CD4-positive, alpha-beta T cell treated with Interleukin-1 beta for 1 hour (primary cell): ENCODE results near the gene ANXA4.
"Not testable (repeated sequence)": the region's sequence is repeated elsewhere in the genome, so short reads cannot be mapped to it uniquely, and the experiment has no call there.

Source experiments
- DNase-seq, 2 donors: peaks; one replicate each; pipeline ENCODE4 v3.0.0-alpha.2; 2020 to 2022

ANXA4 gene

GRCh38 chr2:69721022-69721421, 20.9 kb upstream of the ANXA4 start:
- DNase-seq = no peak

- DNase-seq = no peak
Observed at GRCh38 chr2:69723791-69724190, 18.1 kb upstream of the ANXA4 start.

GRCh38 chr2:69724540-69725159, 17.3 kb upstream of the ANXA4 start:
- peak; percentile 75 to 85 for DNase-seq

- DNase-seq = no peak
Observed at GRCh38 chr2:69725706-69726360, 16.1 kb upstream of the ANXA4 start.

- DNase-seq = no peak
Observed at GRCh38 chr2:69729266-69729665, 12.7 kb upstream of the ANXA4 start.

- DNase-seq = no peak
Observed at GRCh38 chr2:69729781-69730180, 12.2 kb upstream of the ANXA4 start.

GRCh38 chr2:69731147-69731970, 10.6 kb upstream of the ANXA4 start:
- DNase-seq = no peak

GRCh38 chr2:69733342-69734034, 8.4 kb upstream of the ANXA4 start:
- no peak for DNase-seq

- DNase-seq = no peak
Observed at GRCh38 chr2:69734035-69734611, 7.8 kb upstream of the ANXA4 start.

- no peak for DNase-seq
Observed at GRCh38 chr2:69734854-69735544, 6.9 kb upstream of the ANXA4 start.

GRCh38 chr2:69735686-69736085, 6.2 kb upstream of the ANXA4 start:
- no peak for DNase-seq

DNA sequence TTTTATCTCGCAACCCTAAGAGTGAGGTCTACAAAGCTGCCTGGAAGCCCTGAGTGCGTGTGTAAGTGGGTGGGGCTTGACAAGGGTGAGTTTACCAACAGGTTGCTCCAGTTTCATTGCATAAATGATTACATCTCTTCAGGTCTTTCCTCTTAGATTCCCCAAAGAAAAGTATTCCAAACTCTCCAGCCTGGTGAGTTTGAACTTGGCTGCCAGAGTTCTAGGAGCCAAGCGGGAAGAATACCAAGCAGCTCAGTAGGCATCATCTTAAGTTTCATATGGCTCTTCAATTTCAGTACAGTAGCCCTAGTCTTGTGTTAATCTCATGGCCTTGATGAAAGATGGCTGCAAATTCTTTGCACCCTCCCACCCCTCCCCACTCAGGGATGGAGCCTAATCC, 3.8 kb upstream of the ANXA4 start:
- DNase-seq = not testable (repeated sequence)

GRCh38 chr2:69740502-69740951, 1.4 kb upstream of the ANXA4 start:
- no peak for DNase-seq

DNA sequence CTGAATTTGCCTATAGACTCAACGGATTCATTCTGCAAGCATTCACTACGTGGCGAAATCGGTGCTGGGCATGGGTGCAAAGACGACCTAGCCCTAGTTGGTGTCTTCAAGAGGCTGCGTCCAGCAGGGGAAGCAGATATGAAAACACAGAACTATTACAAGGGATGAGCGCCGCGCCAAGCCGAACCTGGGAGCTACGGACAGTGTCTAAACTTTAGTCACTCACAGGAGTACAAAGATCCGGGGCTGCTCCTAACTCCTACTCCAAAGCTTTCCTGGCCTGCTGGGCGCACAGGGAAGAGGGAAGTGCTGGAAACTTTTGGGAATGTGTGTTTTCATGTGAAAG, 732 bp upstream of the ANXA4 start:
- DNase-seq = peak; percentile 14 to 33

- DNase-seq = no peak
Observed at GRCh38 chr2:69742322-69742952, 503 bp downstream of the ANXA4 start.

DNA sequence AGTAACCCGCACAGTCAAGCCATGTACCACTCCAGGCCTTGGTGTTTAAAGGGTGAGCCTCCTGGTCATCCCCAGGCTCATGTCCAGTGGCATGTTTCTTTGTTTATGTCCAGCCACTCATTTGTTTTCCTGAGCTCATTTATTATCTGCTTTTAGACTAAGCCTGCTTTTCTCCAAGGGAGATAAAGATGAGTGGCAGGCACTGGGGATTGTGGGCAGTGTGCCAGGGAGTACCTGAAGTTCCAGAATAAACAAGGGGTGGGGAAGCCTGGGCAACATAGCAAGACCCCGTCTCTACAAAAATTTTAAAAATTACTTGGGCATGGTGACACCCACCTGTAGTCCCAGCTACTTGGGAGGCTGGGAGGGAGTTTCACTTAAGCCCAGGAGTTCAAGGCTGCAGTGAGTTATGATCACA, 1.9 kb downstream of the ANXA4 start:
- DNase-seq = no peak

DNA sequence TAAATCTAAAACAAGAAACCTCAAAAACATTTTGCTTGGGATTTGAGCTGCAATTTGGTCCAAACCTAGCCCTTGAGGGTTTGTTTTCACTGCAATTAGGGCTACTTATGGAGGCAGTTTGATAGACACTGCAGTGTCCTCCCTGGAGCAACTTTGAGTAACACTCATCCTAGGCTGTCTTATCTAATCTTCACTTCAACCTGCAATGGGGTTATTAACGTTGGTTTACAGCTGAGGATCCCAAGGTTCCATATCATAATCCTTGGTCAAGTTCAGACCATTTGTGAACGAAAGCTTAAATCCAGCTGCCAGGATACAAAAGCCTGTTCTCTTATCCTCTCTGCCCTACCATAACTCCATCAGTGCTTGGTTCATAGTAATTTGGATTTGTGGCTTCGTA, 2.5 kb downstream of the ANXA4 start:
- DNase-seq = no peak

- no peak for DNase-seq
Observed at GRCh38 chr2:69745035-69745434, 3.1 kb downstream of the ANXA4 start.

GRCh38 chr2:69750246-69750645, 8.3 kb downstream of the ANXA4 start:
- no peak for DNase-seq

DNA sequence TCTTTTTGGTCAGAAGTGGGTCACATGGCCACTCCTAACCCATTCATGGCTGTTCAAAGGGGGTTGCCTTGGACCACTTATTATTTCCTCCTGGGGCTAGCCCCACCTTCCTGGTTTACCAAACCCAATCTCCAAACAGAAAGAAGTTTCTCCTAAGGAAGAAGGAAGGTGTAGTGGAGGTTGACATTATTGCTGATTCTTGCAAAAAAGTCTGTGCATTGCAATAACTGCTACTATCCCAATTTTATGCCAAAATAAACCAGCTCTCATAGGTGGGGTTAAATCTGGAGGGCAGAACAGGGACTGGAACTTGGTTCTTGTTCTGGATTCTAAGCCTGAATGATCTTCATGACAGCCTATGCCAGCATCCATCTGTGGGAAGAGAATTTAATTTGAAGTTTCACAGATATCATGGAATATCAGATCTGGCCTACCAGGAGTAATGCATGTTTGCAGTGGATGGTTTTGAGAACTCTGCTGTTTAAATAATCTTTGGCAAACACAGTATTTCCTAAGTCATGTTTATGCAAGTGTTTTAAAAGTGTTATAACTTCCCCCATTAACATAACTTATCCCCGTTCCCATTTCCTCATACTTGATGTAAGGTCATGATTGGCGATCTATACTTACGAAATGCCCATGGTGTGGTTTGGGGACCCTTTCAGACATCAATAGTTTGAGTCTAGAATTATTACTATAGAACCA, 11.9 kb downstream of the ANXA4 start:
- DNase-seq = no peak

GRCh38 chr2:69754633-69755032, 12.7 kb downstream of the ANXA4 start:
- DNase-seq = no peak
